ENCODE data around the gene ASPSCR1.

ASPSCR1 gene

DNA sequence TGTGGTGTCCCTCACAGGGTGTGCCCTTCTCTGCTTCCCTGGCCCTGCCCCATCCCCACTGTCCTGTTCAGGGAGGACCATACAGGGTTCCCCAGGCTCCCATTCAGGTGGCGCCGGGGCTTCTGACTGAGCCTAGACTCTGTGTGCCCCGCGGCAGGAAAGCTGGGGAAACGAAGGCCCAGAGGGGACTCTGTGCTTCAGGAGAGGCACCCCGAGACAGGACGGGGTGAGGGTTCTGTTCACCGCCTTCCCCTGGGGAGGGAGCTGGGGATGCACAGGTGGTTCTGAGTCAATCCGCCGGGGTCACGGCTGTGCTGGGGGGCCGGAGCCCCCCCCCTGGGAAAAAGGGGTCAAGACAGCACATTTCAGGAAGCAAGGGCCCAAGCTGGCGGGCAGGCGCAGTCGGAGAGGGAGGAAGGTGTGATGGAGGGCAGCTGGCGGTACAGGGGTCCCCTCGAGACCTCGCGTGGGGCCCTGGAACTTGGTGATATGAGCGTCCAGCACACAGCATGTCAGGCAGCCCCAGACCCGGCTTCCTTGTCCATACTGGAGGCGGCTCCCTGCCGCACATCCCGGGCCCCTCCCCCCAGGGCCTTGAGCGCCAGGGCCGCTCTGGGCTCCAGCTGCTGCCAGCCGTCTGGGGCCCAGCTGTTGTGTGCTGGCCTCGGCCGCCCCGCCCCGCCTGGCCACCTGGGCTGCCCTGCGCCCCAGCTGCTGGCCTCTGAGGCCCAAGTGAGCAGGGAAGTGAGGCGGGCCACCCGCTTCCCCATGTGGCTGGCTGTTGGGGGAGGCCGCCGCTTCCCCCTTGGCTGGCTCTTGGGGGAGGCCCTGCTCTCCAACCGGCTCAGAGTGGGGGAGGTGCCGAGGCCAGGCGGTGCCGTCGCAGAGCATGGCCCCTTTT, 10.8 kb upstream of the ASPSCR1 start:
- no peak overlapping the region for H3K27ac ChIP-seq
- TF ChIP-seq, protein P1, sequence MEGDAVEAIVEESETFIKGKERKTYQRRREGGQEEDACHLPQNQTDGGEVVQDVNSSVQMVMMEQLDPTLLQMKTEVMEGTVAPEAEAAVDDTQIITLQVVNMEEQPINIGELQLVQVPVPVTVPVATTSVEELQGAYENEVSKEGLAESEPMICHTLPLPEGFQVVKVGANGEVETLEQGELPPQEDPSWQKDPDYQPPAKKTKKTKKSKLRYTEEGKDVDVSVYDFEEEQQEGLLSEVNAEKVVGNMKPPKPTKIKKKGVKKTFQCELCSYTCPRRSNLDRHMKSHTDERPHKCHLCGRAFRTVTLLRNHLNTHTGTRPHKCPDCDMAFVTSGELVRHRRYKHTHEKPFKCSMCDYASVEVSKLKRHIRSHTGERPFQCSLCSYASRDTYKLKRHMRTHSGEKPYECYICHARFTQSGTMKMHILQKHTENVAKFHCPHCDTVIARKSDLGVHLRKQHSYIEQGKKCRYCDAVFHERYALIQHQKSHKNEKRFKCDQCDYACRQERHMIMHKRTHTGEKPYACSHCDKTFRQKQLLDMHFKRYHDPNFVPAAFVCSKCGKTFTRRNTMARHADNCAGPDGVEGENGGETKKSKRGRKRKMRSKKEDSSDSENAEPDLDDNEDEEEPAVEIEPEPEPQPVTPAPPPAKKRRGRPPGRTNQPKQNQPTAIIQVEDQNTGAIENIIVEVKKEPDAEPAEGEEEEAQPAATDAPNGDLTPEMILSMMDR (conservative IDR thresholded peaks at IDR 0.05) = no peak

DNA sequence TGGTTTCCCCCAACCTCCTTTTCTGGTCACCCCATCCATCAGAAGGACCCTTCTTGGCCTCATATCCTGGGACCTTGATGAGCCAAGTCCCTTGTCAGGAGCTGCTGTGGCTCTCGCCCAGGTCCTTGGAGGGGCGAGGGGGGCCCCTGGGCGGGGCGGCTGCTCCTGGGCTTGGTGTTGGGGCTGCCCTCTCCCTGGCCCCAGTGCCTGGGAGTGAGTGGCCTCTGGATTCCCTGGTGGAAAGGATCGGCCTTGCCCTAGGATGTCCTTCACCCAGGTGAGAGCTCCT, 10.2 kb upstream of the ASPSCR1 start:
- TF ChIP-seq, protein P1 (conservative IDR thresholded peaks at IDR 0.05) = no peak
- H3K27ac ChIP-seq = no peak overlapping the region

DNA sequence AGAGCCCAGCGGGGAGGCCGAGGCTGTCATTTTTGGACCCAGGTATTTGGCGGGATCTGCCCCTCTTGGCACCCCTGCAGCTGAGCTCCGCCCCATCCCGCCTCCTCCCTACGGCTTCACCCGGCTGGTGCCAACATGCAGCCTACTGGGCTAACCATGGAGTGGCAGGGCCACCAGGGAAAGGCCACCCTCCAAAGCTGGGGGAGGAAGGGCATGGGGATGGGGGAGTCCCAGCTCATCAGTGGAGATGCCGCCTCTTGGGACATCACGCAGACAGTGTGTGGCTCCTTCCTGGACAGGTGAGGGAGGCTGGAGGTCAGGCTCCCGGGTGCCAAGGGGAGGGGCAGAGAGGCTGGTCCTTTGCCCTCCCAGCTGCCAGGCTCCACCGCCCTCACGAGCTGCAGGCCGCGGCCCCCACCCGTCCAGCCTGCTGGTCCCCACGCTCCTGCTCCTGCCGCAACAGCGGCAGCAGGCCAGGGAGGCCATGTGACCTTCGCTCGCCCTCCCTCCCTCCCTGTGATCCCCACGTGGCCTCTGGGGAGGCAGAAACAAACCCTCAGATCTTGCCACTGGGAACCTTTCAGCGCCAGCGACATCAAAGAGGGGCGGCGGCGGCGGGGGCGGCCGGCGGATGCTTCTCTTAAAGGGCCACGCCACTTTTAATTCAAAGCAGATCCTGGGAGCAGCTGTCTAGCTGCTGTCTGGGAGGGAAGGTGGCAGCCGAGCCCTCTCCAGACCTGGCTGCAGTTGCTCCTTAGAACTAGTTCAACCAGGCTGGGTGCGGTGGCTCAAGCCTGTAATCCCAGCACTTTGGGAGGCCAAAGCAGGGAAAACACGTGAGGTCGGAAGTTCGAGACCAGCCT, 9.7 kb upstream of the ASPSCR1 start:
- TF ChIP-seq, protein P1 (conservative IDR thresholded peaks at IDR 0.05) = no peak
- no peak overlapping the region for H3K27ac ChIP-seq

DNA sequence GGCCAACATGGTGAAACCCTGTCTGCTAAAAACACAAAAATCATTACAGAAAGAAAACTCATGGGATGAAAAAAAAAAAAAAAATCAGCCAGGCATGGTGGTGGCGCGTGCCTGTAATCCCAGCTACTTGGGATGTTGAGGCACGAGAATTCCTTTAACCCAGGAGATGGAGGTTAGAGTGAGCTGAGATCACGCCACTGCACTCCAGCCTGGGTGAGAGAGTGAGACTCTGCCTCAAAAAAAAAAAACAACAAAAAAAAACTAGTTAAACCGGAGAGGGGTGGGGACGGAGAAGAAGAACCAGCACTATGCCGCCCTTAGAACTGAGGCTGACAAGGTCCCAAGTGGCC, 9.1 kb upstream of the ASPSCR1 start:
- TF ChIP-seq, protein P1 (conservative IDR thresholded peaks at IDR 0.05) = no peak
- no peak overlapping the region for H3K27ac ChIP-seq

DNA sequence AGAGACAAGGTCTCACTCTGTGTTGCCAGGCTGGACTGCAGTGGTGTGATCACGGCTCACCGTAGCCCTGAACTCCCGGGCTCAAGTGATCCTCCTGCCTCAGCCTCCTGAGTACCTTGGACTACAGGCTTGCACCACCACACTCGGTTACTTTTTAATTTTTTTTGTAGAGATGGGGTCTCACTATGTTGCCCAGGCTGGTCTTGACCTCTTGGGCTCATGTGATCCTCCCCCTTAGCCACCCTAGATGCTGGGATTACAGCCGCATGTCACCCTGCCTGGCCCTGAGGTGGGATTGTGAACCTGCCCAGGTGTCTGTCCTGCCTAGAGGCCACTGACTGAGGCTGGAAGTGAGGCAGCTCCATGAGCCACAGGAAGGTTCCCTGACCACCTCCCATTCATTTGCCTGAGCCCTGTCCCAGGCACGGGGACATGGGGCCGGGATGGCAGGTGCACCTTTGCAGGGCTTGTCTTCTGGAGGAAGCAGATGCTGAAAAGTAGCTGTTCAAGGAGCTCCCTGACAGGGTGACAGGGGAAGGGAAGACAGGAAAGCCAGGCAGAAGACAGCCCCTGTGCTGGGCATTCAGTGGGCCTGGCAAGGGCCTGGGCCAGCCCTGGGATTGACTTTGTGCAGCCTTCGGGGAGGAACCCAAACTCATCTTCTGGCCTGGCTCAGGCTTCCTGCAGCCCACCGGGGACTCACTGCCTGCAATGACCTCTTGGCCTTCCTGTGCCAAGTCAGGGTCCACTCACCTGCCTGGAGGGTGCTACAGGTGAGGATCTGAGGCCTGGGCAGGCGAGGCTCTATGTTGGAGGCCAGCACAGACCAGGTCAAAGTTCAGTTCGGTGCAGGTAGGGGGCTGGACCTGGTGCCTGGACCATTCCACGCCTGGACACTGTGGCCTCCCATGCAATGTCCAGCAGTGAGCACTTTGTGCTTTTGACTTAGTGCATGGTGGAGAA, 8.3 kb upstream of the ASPSCR1 start:
- TF ChIP-seq, protein P1 (conservative IDR thresholded peaks at IDR 0.05) = no peak
- H3K27ac ChIP-seq = no peak overlapping the region

DNA sequence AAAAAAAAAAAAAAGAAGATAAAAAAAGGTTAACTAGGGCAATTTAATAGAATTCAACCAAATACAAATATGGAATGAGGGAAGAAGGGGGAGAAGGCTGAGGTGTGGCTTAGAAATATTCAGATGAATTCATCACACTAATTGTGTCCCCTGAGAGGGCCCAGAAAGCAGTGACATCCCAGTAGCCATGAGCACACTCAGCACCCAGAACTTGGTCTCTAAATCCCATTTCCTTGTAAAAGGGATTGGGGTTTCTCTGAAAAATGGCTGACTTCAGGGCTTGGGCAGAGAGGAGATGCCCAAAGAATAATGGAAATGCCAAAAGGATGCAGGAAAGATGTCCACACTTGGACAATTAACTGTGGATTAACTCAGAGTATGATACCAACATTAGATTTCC, 4.0 kb upstream of the ASPSCR1 start:
- H3K27ac ChIP-seq = no peak overlapping the region
- TF ChIP-seq, protein P1 (conservative IDR thresholded peaks at IDR 0.05) = no peak
